Adrenal gland (tissue), 12 donors: ENCODE results near the gene PPP1CC. TPM values are rescaled to one million over a fixed set of nuclear protein-coding genes. Genes with fewer than 3 reads are reported as not detected.

Source experiments
- DNase-seq, 7 donors: peaks; one replicate each; pipeline ENCODE4 v3.0.0-alpha.2; 2019 to 2020
- H3K27ac ChIP-seq, 5 donors: fragments of 200-600 bp; sonication (generic) in 4 of 5; 1 replicate in 3 of 5; 2 replicates in 2 of 5; pipeline versions ENCODE4 v1.5.1 to v1.8.0; 2016 to 2020; ENCODE audit warnings: mild to moderate bottlenecking in 1 of 5
- H3K27me3 ChIP-seq: fragments of 200-600 bp; 2 replicates; pipeline ENCODE4 v1.8.0; 2021
- H3K36me3 ChIP-seq, 2 donors: fragments of 200-600 bp; replicated peaks in 1 of 2; 1 replicate in 1 of 2; 2 replicates in 1 of 2; pipeline versions ENCODE4 v1.5.1 to v1.8.0; 2018 to 2022
- H3K4me1 ChIP-seq, 2 donors: fragments of 200-600 bp; replicated peaks in 1 of 2; 1 replicate in 1 of 2; 2 replicates in 1 of 2; pipeline versions ENCODE4 v1.5.1 to v1.8.0; 2018 to 2021
- H3K4me3 ChIP-seq, 4 donors: fragments of 200-600 bp; sonication (generic) in 3 of 4; one replicate each; pipeline ENCODE4 v1.5.1; 2016 to 2018
- H3K9me3 ChIP-seq, 3 donors: fragments of 200-600 bp; sonication (generic) in 1 of 3; replicated peaks in 1 of 3; 1 replicate in 2 of 3; 2 replicates in 1 of 3; pipeline versions ENCODE4 v1.5.1 to v1.8.0; 2016 to 2021
- POLR2A ChIP-seq, 2 donors: fragments of 450-650 bp; IDR thresholded peaks; one replicate each; pipeline ENCODE4 v1.6.1; 2017; ENCODE audit warnings: antibody characterized with exemption in 2 of 2, mild to moderate bottlenecking in 2 of 2, moderate library complexity in 1 of 2
- WGBS, 4 donors: extraction: QIAGEN DNeasy Blood & Tissue Kit in 2 of 4; methylation state at CpG; one replicate each; pipeline versions ENCODE4 v1.1.5 to v1.1.7; 2013 to 2017; 5-methylcytosine and 5-hydroxymethylcytosine counted together
- intact Hi-C, 2 donors: fragments of 100-400 bp; cut with DNase I; formaldehyde crosslinking; loops; one replicate each; pipeline versions ENCODE4 v1.14.1 to v1.15.0; 2022 to 2023
- polyA plus RNA-seq, 3 donors: library from polyadenylated mRNA; stranded (reverse); fragments of 200-250 nt in 2 of 3; fragments of 350-450 nt in 1 of 3; fragmentation: Illumina TruSeq in 1 of 3; extraction: RNeasy Lipid Tissue Mini Kit (QIAGEN cat#74804) in 1 of 3; gene quantifications; one replicate each; pipeline ENCODE4 v1.2.3, GENCODE V29; 2013 to 2014
- total RNA-seq, 9 donors: library from RNA; depleted of rRNA in 4 of 9; stranded (reverse); fragments of >200 nt in 4 of 9; fragments of 120-200 nt in 1 of 9; fragmentation: NEBNext Ultra II Directional in 1 of 9; extraction: Animal tissue kit (Norgen Biotek cat#: 25700) in 1 of 9; gene quantifications; one replicate each; pipeline versions ENCODE4 v1.1.0 to v1.2.4, GENCODE V29; 2013 to 2023
- TF ChIP-seq, protein P1 (sequence below), 6 experiments: fragments of 450-650 bp in 4 of 6; fragments of 200-600 bp in 2 of 6; sonication (generic) in 1 of 6; IDR thresholded peaks; 1 replicate in 5 of 6; 2 replicates in 1 of 6; pipeline versions ENCODE4 v1.5.1 to v1.8.0; 2016 to 2021; ENCODE audit warnings: antibody characterized with exemption in 6 of 6, mild to moderate bottlenecking in 2 of 6, moderate library complexity in 1 of 6
- donor health status: healthy with polysubstance abuse.
- donor health status: Bipolar disorder and iron deficiency.
- donor health status: DM: yes; HTN: yes; CAD: no.
- donor health status: DM: no; HTN: no; CAD: no.
- donor health status: DM: no; HTN: no; CAD: no.
- donor health status: DM: yes; HTN: yes; CAD: no.

PPP1CC gene
- total and polyA plus RNA-seq, 12 donors, result 53.7 to 182 (median 137) TPM

DNA sequence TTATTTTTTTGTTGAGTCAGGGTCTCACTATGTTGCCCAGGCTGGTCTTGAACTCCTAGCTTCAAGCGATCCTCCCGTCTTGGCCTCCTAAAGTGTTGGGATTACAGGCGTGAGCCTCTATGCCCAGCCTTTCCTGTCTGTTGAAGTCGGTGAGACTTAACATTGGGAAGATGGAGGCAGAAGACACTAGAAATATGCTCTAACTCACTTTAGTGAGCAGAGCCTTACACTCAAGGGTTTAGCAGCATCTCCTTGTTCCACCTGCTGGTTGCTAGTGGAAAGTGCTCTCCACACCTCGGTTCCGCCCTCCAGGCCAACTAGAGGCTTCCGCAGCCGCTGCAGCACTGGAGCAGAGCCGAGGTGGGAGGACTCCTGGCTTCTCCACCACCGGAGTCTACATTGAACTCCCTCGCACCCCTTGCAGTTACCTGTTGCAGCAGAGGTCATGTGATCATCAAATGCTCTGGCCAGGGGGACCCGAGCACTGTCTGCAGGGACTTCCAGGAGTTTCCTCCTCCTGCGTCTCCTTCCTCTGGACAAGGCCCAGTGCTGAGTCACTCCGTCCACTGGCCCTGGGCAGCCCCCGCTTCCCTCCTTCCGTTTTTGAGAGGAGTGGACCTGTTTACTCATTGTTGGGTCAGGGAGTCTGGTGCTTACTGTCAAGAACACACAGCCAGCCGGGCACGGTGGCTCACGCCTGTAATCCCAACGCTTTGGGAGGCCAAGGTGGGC is 44.4 kb downstream of the PPP1CC start:
- Histone ChIP-seq H3K27me3 (no peaks in the 10 kb centered on the region), H3K27ac (peak overlapping the region in 2 of 5 donors; percentile 65 to 68), H3K4me1 (peaks cover 5 to 22% of the 10 kb centered on the region in 2 donors), H3K36me3 (no peaks in the 10 kb centered on the region), H3K4me3 (no peak overlapping the region), H3K9me3 (no peaks in the 10 kb centered on the region)
- WGBS, 4 donors, result 25 to 41% (median 32%) methylated on average over 6 to 20 of the region's 20 CpGs
- intact Hi-C loops, result no loop called here
- peak; percentile 63 to 89 (median 83) for DNase-seq
- TF ChIP-seq POLR2A (IDR thresholded peaks at IDR 0.05), result no peak
- TF ChIP-seq, protein P1, sequence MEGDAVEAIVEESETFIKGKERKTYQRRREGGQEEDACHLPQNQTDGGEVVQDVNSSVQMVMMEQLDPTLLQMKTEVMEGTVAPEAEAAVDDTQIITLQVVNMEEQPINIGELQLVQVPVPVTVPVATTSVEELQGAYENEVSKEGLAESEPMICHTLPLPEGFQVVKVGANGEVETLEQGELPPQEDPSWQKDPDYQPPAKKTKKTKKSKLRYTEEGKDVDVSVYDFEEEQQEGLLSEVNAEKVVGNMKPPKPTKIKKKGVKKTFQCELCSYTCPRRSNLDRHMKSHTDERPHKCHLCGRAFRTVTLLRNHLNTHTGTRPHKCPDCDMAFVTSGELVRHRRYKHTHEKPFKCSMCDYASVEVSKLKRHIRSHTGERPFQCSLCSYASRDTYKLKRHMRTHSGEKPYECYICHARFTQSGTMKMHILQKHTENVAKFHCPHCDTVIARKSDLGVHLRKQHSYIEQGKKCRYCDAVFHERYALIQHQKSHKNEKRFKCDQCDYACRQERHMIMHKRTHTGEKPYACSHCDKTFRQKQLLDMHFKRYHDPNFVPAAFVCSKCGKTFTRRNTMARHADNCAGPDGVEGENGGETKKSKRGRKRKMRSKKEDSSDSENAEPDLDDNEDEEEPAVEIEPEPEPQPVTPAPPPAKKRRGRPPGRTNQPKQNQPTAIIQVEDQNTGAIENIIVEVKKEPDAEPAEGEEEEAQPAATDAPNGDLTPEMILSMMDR (IDR thresholded peaks at IDR 0.05), result peak; percentile 23 to 78 (median 68)

DNA sequence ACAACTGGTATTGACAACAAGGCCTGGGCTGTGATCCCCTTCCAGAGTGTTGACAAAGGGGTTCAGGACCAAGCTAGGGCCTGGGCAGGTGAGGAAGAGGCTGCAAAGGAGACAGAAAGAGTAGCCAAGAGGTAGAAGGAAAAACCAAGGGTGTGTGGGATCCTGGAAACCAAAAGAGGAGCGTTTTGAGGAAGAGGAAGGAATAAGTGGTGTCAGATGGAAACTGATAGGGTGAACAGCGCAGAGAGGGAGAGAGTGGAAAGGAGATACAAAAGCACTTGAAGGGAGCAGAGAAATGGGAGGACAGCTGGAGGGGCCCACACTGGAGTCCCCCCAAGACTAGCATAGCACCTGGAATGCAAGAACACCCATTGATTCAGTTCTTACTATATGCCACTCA is 45.5 kb downstream of the PPP1CC start:
- Histone ChIP-seq H3K4me3 (no peak overlapping the region), H3K4me1 (peaks cover 5 to 22% of the 10 kb centered on the region in 2 donors), H3K27ac (no peak overlapping the region), H3K36me3 (no peaks in the 10 kb centered on the region), H3K27me3 (no peaks in the 10 kb centered on the region), H3K9me3 (no peaks in the 10 kb centered on the region)
- DNase-seq, result no peak
- 72 to 87% (median 83%) methylated on average over 2 of the region's 2 CpGs for WGBS, 4 donors
- TF ChIP-seq, protein P1 (IDR thresholded peaks at IDR 0.05), result no peak
- TF ChIP-seq POLR2A (IDR thresholded peaks at IDR 0.05), result no peak
- intact Hi-C loops, result no loop called here

DNA sequence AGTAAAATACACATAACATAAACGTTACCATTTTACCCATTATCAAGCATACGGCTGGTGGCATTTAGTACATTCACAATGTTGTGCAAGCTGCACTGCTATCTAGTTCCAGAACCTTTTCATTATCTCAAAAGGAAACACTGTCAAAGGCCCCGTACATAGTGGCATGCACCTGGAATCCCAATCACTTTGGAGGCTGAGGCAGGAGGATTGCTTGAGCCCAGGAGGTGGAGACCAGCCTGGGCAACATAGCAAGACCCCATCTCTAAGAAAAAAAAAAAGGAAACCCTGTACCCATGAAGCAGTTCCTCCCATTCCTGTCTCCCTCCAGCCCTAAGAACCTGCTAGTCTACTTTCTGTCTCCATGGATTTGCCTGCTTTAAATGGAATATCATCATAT is 46.4 kb downstream of the PPP1CC start:
- Histone ChIP-seq H3K27me3 (no peaks in the 10 kb centered on the region), H3K27ac (no peak overlapping the region), H3K4me3 (no peak overlapping the region), H3K9me3 (no peaks in the 10 kb centered on the region), H3K4me1 (peaks cover 5 to 22% of the 10 kb centered on the region in 2 donors), H3K36me3 (no peaks in the 10 kb centered on the region)
- TF ChIP-seq, protein P1 (IDR thresholded peaks at IDR 0.05), result no peak
- no peak for TF ChIP-seq POLR2A (IDR thresholded peaks at IDR 0.05)
- DNase-seq, result no peak
- WGBS, 4 donors, result 87 to 93% (median 88%) methylated on average over 3 of the region's 3 CpGs
- intact Hi-C loops, result no loop called here

GRCh38 chr12:110694330-110694901 is 48.3 kb downstream of the PPP1CC start:
- no peaks in the 10 kb centered on the region for H3K9me3 ChIP-seq
- H3K36me3 ChIP-seq, result no peaks in the 10 kb centered on the region
- peak overlapping the region in 4 of 5 donors; percentile 4 to 88 (median 46) for H3K27ac ChIP-seq
- intact Hi-C loops, result no loop called here
- DNase-seq, result peak; percentile 55 to 80 (median 63)
- H3K27me3 ChIP-seq, result no peaks in the 10 kb centered on the region
- TF ChIP-seq, protein P1 (IDR thresholded peaks at IDR 0.05), result no peak
- no peak for TF ChIP-seq POLR2A (IDR thresholded peaks at IDR 0.05)
- WGBS, 4 donors, result 62 to 87% (median 64%) methylated on average over 9 to 12 of the region's 12 CpGs
- no peak overlapping the region for H3K4me3 ChIP-seq
- peaks cover 5 to 22% of the 10 kb centered on the region in 2 donors for H3K4me1 ChIP-seq
